ENCODE measurements around the gene CHST10. TPM values are rescaled to one million over a fixed set of nuclear protein-coding genes. Genes with fewer than 3 reads are reported as not detected.

Gene CHST10
- total and polyA plus RNA-seq, 2 donors (not counting 3 experiments of a cell fraction or from before 2014, with no cell fraction given): 11.1 to 12.3 TPM

- no peak overlapping the region for H3K4me3 ChIP-seq (replicated peaks in 1 of 3; ENCODE audit: insufficient read depth in 1 of 3, low read depth in 1 of 3, low read length in 3 of 3)
- H3K4me1 ChIP-seq (ENCODE audit: control insufficient read depth, extremely low read depth, insufficient read depth, low read length): no peaks in the 10 kb centered on the region
- TF ChIP-seq MYC (IDR thresholded peaks at IDR 0.05; ENCODE audit: low read depth, low read length) (no peak), GATA2 (IDR thresholded peaks at IDR 0.05; ENCODE audit: insufficient read depth, insufficient read length, low read depth, low read length) (no peak), JUN (IDR thresholded peaks at IDR 0.05; ENCODE audit: borderline replicate concordance, insufficient read depth, insufficient read length, low read depth) (no peak), CTCF (IDR thresholded peaks at IDR 0.05; ENCODE audit: extremely low read depth in 1 of 2, insufficient read depth in 1 of 2, low read depth in 1 of 2, low read length in 2 of 2) (no peak), POLR2AphosphoS5 (IDR thresholded peaks at IDR 0.05; ENCODE audit: insufficient read depth, low read depth, low read length) (no peak), FOS (IDR thresholded peaks at IDR 0.05; ENCODE audit: borderline replicate concordance, insufficient read depth, low read length) (no peak), POLR2A (IDR thresholded peaks at IDR 0.05; ENCODE audit: low read depth, low read length) (no peak), MAX (IDR thresholded peaks at IDR 0.05; ENCODE audit: insufficient read depth, insufficient read length) (no peak), EZH2 (IDR thresholded peaks at IDR 0.05; ENCODE audit: borderline replicate concordance, low read depth, low read length, severe bottlenecking) (no peak)
- peaks cover 2% of the 10 kb centered on the region for H3K79me2 ChIP-seq (ENCODE audit: control insufficient read depth, insufficient read depth, low read length)
- H2AFZ ChIP-seq (ENCODE audit: low read depth, low read length): no peak overlapping the region
- no peaks in the 10 kb centered on the region for H4K20me1 ChIP-seq (replicated peaks; ENCODE audit: control insufficient read depth, extremely low read depth, insufficient read depth, low read length)
- no TSS peak for BruUV-seq (replicated peaks)
- H3K9me3 ChIP-seq (replicated peaks; ENCODE audit: control insufficient read depth, insufficient read depth, low read length): no peaks in the 10 kb centered on the region
- FAIRE-seq (no peak), DNase-seq (ENCODE audit: low read depth, low spot score) (no peak)
- H3K36me3 ChIP-seq (ENCODE audit: control insufficient read depth in 2 of 2, extremely low read depth in 1 of 2, insufficient read depth in 2 of 2, low read length in 2 of 2): peaks cover 0 to 10% of the 10 kb centered on the region in 2 experiments
- H3K4me2 ChIP-seq (ENCODE audit: insufficient read depth, low read length): no peak overlapping the region
- no peak overlapping the region for H3K9ac ChIP-seq (replicated peaks; ENCODE audit: extremely low read depth, insufficient read depth, low read length)
- dilution Hi-C loops (cut with MboI; ENCODE audit: extremely low pct_ligation_motif_present, low sequenced_read_pairs): no loop called here
- no peak overlapping the region for H3K27ac ChIP-seq (ENCODE audit: insufficient read depth, low read depth, low read length)
- POLR2A ChIA-PET: no interaction called here
- no peaks in the 10 kb centered on the region for H3K9me1 ChIP-seq (replicated peaks; ENCODE audit: control insufficient read depth, extremely low read depth, insufficient read depth, low read length)
- intact Hi-C loops (cut with micrococcal nuclease): no loop called here
- CTCF ChIA-PET: interaction anchor here (1.5 to 1.9 kb wide), 3 partner anchors 12 to 150 kb away, joined by 3 to 8 read pairs (median 7); no protein-coding TSS in a partner anchor
- H3K27me3 ChIP-seq (ENCODE audit: control insufficient read depth in 2 of 2, insufficient read depth in 2 of 2, low read length in 2 of 2): no peaks in the 10 kb centered on the region
Observed at GRCh38 chr2:100409975-100410647, 7.4 kb downstream of the CHST10 start.

Data from endothelial cell of umbilical vein (primary cell).